ENCODE data around the gene TRABD. TPM values are rescaled to one million over a fixed set of nuclear protein-coding genes. Genes with fewer than 3 reads are reported as not detected.

The TRABD gene
- total and polyA plus RNA-seq, 2 donors from 2014 or later = 34.2 to 56.3 TPM

DNA sequence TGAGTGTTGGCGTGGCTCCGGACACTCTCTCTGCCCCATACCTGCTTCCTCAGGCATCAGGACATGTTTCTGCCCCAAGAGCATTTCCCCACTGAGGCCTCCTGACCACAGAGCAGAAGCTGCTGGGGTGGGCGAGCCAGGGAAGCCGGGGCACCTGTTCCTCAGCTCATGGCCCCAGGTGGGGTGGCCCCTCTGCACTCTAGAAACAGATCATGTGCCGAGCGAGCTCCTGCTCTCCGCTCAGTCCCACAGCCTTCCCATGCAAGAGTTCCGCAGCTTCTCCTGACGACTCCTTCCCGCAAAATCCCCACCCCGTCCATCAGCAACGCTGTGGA lies 37.6 kb upstream of the TRABD start:
- Histone ChIP-seq H3K9me3 (ENCODE audit: control insufficient read depth in 2 of 3, insufficient read depth in 1 of 3, low read length in 3 of 3) (no peaks in the 10 kb centered on the region), H3K4me3 (ENCODE audit: low read length in 3 of 3) (no peak overlapping the region), H3K4me1 (ENCODE audit: control insufficient read depth in 2 of 3, insufficient read depth in 2 of 3, low read depth in 1 of 3, low read length in 3 of 3) (peaks cover 0 to 6% (median 0%) of the 10 kb centered on the region in 3 donors), H3K27ac (ENCODE audit: low read depth in 2 of 2, low read length in 2 of 2) (no peak overlapping the region), H3K36me3 (ENCODE audit: control insufficient read depth in 2 of 3, insufficient read depth in 3 of 3, low read length in 3 of 3) (no peaks in the 10 kb centered on the region), H3K27me3 (ENCODE audit: control insufficient read depth, insufficient read depth, low read length) (no peaks in the 10 kb centered on the region), H3K9ac (ENCODE audit: low read length in 3 of 3) (no peak overlapping the region)
- DNase-seq (no peak), FAIRE-seq (no peak)
- TF ChIP-seq, protein P1, sequence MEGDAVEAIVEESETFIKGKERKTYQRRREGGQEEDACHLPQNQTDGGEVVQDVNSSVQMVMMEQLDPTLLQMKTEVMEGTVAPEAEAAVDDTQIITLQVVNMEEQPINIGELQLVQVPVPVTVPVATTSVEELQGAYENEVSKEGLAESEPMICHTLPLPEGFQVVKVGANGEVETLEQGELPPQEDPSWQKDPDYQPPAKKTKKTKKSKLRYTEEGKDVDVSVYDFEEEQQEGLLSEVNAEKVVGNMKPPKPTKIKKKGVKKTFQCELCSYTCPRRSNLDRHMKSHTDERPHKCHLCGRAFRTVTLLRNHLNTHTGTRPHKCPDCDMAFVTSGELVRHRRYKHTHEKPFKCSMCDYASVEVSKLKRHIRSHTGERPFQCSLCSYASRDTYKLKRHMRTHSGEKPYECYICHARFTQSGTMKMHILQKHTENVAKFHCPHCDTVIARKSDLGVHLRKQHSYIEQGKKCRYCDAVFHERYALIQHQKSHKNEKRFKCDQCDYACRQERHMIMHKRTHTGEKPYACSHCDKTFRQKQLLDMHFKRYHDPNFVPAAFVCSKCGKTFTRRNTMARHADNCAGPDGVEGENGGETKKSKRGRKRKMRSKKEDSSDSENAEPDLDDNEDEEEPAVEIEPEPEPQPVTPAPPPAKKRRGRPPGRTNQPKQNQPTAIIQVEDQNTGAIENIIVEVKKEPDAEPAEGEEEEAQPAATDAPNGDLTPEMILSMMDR (IDR thresholded peaks at IDR 0.05; ENCODE audit: borderline replicate concordance, extremely low read depth, insufficient read depth) = no peak
- intact Hi-C loops (cut with DNase I) = loop anchor here (5.0 kb wide), 1 partner anchor 64 kb away; no protein-coding TSS in a partner anchor

DNA sequence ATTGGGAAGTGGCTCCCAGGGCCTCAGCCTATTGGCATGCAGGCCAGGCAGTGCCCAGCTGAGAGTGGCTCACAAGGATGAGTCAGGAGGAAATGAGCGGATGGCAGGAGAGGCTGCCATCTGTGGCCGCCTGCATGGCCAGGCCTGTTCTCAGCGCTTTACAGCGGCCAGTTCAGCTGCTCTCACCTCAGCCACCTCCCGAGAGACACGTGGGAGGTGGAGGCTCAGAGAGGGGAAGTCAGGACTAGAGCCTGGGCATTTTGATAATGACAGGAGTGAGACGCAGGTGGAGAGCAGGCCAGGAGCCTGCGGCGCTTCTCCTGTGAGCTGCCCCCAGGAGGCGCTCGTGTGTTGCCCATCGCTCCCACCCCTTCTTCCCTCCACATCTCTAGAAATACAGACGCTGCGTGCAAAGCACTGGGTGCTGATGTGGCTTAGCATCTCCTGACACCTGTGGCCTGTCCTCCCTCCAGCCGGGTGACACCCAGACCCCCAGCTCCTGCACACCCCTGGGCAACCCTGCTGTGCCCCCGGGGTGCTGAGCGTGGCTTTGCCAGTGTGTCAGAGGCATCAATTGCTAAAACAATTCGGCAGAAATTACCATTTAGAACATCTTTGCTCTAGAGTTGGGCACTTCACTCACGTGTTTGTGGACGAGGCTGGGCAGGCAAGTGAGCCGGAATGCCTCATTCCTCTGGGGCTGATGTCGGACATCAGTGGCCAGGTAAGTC lies 36.6 kb upstream of the TRABD start:
- Histone ChIP-seq H3K4me3 (ENCODE audit: low read length in 3 of 3) (no peak overlapping the region), H3K4me1 (ENCODE audit: control insufficient read depth in 2 of 3, insufficient read depth in 2 of 3, low read depth in 1 of 3, low read length in 3 of 3) (peaks cover 0 to 6% (median 0%) of the 10 kb centered on the region in 3 donors), H3K27me3 (ENCODE audit: control insufficient read depth, insufficient read depth, low read length) (no peaks in the 10 kb centered on the region), H3K36me3 (ENCODE audit: control insufficient read depth in 2 of 3, insufficient read depth in 3 of 3, low read length in 3 of 3) (no peaks in the 10 kb centered on the region), H3K9me3 (ENCODE audit: control insufficient read depth in 2 of 3, insufficient read depth in 1 of 3, low read length in 3 of 3) (no peaks in the 10 kb centered on the region), H3K9ac (ENCODE audit: low read length in 3 of 3) (no peak overlapping the region), H3K27ac (ENCODE audit: low read depth in 2 of 2, low read length in 2 of 2) (no peak overlapping the region)
- FAIRE-seq (no peak), DNase-seq (peak in 4 of 5 donors; percentile 47 to 80 (median 56))
- TF ChIP-seq, protein P1 (IDR thresholded peaks at IDR 0.05; ENCODE audit: borderline replicate concordance, extremely low read depth, insufficient read depth) = peak; percentile 70
- intact Hi-C loops (cut with DNase I) = loop anchor here (5.0 kb wide), 1 partner anchor 63 kb away; no protein-coding TSS in a partner anchor

DNA sequence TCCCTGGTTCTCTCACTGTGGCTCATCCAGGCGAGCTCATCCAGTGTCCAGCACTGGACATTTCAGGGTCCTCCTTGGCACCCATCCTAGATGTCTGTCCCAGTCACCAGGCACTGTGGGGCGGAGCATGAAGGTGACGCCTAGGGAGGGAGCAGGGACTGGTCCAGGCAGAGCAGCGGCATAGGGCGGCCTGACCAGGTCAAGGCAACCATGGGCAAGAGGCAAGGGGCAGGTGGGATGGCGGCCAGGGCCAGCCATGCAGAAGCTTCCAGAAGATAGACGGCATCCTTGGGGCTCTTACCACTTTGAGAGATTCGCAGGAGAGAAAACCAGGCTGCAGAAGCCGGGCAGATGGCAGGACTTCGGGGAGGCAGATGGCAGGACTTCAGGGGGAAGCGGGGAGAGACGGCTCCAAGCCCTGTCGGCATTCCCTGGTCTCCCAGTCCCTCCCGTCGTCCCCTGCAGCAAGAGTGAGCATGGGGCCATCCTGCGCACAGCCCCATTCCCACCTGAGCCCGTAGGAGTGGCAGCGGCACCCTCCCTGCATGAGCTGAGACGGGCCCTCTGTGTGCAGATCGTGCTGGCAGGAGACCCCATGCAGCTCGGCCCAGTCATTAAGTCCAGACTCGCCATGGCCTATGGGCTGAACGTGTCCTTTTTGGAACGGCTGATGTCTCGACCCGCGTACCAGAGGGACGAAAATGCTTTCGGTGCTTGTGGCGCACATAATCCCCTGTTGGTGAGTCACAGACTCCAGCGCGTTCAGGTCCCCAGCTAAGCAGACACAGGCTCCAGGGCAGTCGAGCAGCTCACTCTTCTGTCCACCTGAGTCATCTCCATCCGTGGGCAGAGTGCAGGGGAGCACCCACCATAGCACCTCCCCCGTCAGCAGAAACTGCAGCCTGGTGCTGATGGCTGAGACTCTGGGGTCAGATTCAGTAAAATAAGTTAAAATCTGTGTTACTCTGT lies 35.3 kb upstream of the TRABD start:
- no peak overlapping the region for H3K4me3 ChIP-seq (ENCODE audit: low read length in 3 of 3)
- FAIRE-seq (no peak), DNase-seq (no peak)
- no peak overlapping the region for H3K27ac ChIP-seq (ENCODE audit: low read depth in 2 of 2, low read length in 2 of 2)
- no peaks in the 10 kb centered on the region for H3K36me3 ChIP-seq (ENCODE audit: control insufficient read depth in 2 of 3, insufficient read depth in 3 of 3, low read length in 3 of 3)
- TF ChIP-seq, protein P1 (IDR thresholded peaks at IDR 0.05; ENCODE audit: borderline replicate concordance, extremely low read depth, insufficient read depth) = no peak
- intact Hi-C loops (cut with DNase I) = no loop called here
- no peaks in the 10 kb centered on the region for H3K27me3 ChIP-seq (ENCODE audit: control insufficient read depth, insufficient read depth, low read length)
- peaks cover 0 to 6% (median 0%) of the 10 kb centered on the region in 3 donors for H3K4me1 ChIP-seq (ENCODE audit: control insufficient read depth in 2 of 3, insufficient read depth in 2 of 3, low read depth in 1 of 3, low read length in 3 of 3)
- H3K9me3 ChIP-seq (ENCODE audit: control insufficient read depth in 2 of 3, insufficient read depth in 1 of 3, low read length in 3 of 3) = no peaks in the 10 kb centered on the region
- no peak overlapping the region for H3K9ac ChIP-seq (ENCODE audit: low read length in 3 of 3)

Measured in kidney (tissue), 14 donors.